GM10248 (cell line): ENCODE results near the gene HS3ST3A1.

Experiments
- CTCF ChIA-PET: fragments of 300-600 bp; sonication (Branson Sonifier 250); formaldehyde crosslinking; extraction: SDS; loops from one replicate; lab custom pipeline; 2021; ENCODE audit warnings: antibody characterized with exemption; lab: Yijun Ruan, JAX
- POLR2A ChIA-PET: fragments of 350-650 bp; sonication (Branson Sonifier 250); formaldehyde crosslinking; extraction: SDS; loops from one replicate; lab custom pipeline; 2020; ENCODE audit warnings: antibody characterized with exemption; lab: Yijun Ruan, JAX
- DNase-seq: peaks from one replicate; pipeline ENCODE4 v3.0.0; 2012; ENCODE audit errors: extremely low spot score
- TF ChIP-seq, protein P1 (sequence below): IDR thresholded peaks from 2 replicates; pipeline ENCODE4 v1.5.1; 2012; ENCODE audit warnings: mild to moderate bottlenecking, low read depth; ENCODE audit errors: extremely low read depth, missing control alignments, control extremely low read depth

Gene HS3ST3A1

DNA sequence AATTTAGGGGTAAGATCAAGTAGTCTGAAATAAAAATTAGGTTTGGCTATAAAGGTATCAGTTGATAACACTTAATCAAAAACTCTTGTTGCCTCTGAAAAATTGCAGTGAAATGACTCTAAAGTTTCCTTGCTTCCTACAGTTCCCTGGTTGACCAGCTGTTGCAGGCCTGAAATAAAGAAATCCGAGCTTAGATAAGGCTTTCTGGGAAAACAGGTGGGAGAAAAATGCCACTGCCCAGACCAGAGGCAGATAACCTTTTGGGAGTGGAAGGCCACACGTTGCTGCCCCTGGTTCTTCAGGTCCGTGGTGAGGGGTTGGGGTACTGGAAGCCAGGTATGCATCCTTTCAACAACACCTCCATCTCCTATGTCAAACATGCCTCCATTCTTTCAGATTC, 111.3 kb downstream of the HS3ST3A1 start:
- ChIA-PET POLR2A (no interaction called here), CTCF (no interaction called here)
- TF ChIP-seq, protein P1, sequence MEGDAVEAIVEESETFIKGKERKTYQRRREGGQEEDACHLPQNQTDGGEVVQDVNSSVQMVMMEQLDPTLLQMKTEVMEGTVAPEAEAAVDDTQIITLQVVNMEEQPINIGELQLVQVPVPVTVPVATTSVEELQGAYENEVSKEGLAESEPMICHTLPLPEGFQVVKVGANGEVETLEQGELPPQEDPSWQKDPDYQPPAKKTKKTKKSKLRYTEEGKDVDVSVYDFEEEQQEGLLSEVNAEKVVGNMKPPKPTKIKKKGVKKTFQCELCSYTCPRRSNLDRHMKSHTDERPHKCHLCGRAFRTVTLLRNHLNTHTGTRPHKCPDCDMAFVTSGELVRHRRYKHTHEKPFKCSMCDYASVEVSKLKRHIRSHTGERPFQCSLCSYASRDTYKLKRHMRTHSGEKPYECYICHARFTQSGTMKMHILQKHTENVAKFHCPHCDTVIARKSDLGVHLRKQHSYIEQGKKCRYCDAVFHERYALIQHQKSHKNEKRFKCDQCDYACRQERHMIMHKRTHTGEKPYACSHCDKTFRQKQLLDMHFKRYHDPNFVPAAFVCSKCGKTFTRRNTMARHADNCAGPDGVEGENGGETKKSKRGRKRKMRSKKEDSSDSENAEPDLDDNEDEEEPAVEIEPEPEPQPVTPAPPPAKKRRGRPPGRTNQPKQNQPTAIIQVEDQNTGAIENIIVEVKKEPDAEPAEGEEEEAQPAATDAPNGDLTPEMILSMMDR = no peak
- no peak for DNase-seq

DNA sequence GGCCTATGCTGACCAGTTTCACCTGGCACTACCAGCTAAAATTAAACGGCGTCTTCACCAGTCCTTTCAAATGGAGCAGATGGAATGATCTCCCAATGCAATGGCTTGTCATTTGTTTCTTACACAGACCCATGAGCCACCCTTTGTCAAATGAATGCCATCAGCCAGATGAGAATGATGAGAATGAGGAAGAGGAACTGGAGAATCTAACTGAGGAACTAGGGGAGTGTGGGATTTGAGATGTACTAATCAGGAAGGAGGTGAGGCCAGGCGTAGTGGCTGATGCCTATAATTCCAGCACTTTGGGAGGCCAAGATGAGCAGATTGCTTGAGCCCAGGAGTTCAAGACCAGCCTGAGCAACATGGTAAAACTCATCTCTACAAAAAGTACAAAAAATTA, 116.4 kb downstream of the HS3ST3A1 start:
- no peak for DNase-seq
- TF ChIP-seq, protein P1 = no peak

DNA sequence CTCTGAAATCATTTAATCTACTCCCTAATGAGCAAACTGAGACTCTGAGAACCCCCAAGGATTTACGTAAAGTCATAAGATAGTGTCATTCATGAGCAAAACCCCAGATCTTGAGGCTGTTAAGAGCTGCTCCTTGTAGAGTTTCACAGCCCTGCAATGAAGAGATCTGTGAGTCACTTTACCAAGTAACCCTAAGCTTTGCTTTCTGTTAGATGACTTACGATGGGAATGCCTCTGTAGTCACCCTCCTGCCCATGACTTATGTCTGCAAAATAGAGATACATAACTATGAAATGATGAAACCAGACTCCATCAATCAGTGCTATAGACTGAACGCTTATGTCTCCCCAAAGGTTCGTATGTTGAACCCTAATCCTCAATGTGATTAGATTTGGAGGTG, 117.7 kb downstream of the HS3ST3A1 start:
- POLR2A ChIA-PET = no interaction called here
- TF ChIP-seq, protein P1 = no peak
- DNase-seq = no peak
- CTCF ChIA-PET = interaction anchor here (1.1 kb wide), 1 partner anchor 11 kb away, joined by 3 read pairs; no protein-coding TSS in a partner anchor

More for the DNA sequence above, 116.4 kb downstream of the HS3ST3A1 start:
- POLR2A ChIA-PET = no interaction called here
- CTCF ChIA-PET = no interaction called here

DNA sequence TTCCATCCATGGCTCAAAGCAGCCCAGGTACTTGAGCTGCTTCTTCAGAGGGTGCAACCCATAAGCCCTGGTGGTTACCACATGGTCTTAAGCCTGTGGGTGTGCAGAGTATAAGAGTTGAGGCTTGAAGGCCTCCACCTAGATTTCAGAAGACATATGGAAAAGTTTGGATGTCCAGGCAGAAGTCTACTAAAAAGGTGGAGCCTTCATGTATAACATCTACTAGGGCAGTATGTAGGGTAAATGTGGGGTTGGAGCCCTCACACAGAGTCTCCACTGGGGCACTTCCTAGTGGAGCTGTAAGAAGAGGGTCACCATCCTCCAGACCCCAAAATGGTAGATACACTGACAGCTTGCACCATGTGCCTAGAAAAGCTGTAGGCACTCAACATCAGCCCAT, 120.9 kb downstream of the HS3ST3A1 start:
- POLR2A ChIA-PET = no interaction called here
- DNase-seq = no peak
- CTCF ChIA-PET = no interaction called here
- TF ChIP-seq, protein P1 = no peak

DNA sequence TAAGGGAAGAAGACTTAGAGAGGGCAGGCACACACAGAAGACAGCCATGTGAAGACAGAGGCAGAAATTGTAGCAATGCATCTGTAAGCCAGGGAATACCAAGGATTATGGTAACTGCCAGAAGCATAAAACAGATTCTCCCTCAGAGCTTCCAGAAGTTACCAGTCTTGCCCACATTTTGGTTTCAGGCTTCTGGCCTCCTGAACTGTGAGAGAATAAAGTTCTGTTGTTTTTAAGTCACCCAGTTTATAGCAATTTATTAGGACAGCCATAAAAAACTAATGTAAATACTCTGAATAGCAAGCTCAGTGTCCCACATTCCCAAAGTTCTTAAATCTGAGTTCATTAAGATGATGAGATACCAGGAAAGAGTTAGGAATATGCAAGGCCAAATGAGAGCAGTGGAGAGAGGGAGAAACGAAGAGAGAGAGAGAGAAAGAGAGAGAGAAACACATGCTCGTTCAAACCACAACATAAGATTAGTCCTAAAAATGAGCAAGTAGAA, 123.4 kb downstream of the HS3ST3A1 start:
- TF ChIP-seq, protein P1 = no peak
- POLR2A ChIA-PET = no interaction called here
- no peak for DNase-seq
- CTCF ChIA-PET = interaction anchor here (0.7 kb wide), 1 partner anchor 17 kb away, joined by 3 read pairs; no protein-coding TSS in a partner anchor

DNA sequence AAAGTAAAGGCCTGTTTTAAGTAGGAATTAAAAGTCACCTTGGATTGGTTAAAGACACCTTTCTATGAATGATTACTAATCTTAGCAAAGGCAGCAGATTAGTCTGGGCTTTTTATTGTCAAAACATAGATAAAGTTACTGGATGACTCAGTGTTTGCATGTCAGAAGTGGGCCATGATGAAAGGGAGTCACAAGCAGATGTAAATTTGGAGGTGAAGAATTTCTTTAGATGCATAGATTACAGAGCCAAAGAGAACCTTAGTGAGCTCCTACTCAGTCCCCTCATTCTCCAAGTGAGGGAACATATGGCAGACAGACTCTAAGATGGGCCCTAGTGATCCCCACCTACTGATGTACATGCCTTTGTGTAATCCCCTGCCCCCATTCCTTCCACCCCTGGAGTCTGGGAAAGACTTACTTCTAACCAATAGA, 124.5 kb downstream of the HS3ST3A1 start:
- no peak for DNase-seq
- CTCF ChIA-PET = no interaction called here
- POLR2A ChIA-PET = no interaction called here
- TF ChIP-seq, protein P1 = no peak
